Fibroblast of the aortic adventitia (primary cell): ENCODE measurements around the gene LRIT1. TPM values are rescaled to one million over a fixed set of nuclear protein-coding genes. Genes with fewer than 3 reads are reported as not detected.
A peak's percentile ranks its signal among the peaks of the same experiment; 100 is the strongest.

Experiments
- DNase-seq: peaks from one replicate; pipeline ENCODE4 v3.0.0-alpha.2; 2010; ENCODE audit warnings: low read depth
- H3K4me3 ChIP-seq: 2 replicates; pipeline ENCODE4 v1.5.1; 2011; ENCODE audit warnings: low read depth, mild to moderate bottlenecking, control low read depth, low read length, moderate library complexity
- total RNA-seq: library from RNA; depleted of rRNA; stranded (reverse); fragments of >200 nt; gene quantifications from 2 replicates; pipeline ENCODE4 v1.2.3, GENCODE V29; 2012; ENCODE audit warnings: low replicate concordance
- TF ChIP-seq, protein P1 (sequence below): IDR thresholded peaks from 2 replicates; pipeline ENCODE4 v1.5.1; 2011; ENCODE audit warnings: mild to moderate bottlenecking, low read length, control low read depth, inconsistent platforms; ENCODE audit not compliant: insufficient read depth

Gene LRIT1
- total RNA-seq, 1 donor: not detected

DNA sequence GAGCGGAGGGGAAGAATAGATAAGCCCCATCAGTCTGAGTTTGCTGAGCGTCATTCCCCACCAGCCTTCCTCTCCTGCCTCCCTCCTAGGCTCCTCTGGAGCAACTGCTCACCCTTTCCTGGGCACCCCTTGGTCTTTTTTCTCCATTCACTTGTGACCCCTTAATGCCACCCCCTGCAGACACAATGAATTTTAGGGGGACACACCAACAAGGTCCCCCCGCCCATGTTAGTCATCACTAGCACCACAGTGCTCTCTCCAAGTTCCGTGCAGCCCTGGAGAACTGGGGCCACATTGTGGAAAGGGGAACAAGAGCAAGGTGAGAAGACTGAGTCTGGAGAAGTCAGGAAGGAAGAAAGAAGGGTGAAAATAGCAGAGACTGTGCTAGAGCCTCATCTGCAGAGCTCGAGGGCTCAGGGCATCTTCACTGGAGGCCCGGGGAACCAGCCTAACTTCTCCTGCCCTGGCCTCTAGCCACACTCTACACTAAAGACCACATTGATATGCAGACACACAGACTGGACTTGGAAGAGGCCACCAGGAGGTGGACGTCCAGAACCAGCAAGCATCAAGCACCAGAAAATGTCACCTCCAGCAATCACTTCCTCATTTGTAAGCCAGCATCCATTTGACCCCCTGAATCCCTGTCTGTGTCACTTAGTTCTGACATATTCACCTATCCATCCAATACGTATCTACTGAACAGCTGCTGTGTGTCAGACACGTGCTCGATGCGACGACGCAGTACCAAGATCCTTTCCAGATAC lies 21.0 kb upstream of the LRIT1 start:
- H3K4me3 ChIP-seq: no peak overlapping the region
- no peak for DNase-seq
- TF ChIP-seq, protein P1, sequence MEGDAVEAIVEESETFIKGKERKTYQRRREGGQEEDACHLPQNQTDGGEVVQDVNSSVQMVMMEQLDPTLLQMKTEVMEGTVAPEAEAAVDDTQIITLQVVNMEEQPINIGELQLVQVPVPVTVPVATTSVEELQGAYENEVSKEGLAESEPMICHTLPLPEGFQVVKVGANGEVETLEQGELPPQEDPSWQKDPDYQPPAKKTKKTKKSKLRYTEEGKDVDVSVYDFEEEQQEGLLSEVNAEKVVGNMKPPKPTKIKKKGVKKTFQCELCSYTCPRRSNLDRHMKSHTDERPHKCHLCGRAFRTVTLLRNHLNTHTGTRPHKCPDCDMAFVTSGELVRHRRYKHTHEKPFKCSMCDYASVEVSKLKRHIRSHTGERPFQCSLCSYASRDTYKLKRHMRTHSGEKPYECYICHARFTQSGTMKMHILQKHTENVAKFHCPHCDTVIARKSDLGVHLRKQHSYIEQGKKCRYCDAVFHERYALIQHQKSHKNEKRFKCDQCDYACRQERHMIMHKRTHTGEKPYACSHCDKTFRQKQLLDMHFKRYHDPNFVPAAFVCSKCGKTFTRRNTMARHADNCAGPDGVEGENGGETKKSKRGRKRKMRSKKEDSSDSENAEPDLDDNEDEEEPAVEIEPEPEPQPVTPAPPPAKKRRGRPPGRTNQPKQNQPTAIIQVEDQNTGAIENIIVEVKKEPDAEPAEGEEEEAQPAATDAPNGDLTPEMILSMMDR: no peak

DNA sequence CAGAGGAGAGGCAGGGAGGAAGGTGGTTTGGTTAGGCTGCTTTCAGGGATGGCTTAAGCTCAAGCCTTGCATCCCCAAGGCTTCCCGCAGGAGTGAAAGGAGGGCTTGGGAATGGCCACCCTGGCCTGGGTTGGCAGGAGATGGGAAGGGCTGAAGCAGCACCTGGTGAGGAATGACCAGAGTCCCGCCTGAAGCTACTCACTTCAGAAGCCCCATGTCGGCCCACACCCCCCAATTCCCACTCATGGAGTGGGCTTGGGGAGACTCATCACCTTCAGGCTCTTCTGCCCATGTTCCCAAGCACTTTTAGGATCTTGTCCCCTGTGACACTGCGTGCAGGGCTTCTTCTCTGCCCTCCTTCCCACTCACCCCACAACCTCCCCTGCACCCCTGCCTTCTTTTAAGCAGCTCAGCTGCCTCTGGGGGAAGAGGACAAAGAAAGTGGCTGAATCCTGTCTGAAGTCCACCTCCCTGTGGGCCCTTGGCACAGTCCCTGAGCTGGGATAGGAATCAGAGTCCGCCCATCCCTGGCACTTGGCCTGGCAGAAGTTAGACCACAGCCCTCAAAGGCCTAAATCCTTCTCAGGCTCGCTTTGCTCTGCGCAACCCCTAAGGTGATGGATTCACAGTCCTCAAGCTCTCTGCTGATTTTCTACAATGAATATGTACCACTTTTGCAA lies 20.0 kb upstream of the LRIT1 start:
- H3K4me3 ChIP-seq: no peak overlapping the region
- TF ChIP-seq, protein P1: no peak
- no peak for DNase-seq

DNA sequence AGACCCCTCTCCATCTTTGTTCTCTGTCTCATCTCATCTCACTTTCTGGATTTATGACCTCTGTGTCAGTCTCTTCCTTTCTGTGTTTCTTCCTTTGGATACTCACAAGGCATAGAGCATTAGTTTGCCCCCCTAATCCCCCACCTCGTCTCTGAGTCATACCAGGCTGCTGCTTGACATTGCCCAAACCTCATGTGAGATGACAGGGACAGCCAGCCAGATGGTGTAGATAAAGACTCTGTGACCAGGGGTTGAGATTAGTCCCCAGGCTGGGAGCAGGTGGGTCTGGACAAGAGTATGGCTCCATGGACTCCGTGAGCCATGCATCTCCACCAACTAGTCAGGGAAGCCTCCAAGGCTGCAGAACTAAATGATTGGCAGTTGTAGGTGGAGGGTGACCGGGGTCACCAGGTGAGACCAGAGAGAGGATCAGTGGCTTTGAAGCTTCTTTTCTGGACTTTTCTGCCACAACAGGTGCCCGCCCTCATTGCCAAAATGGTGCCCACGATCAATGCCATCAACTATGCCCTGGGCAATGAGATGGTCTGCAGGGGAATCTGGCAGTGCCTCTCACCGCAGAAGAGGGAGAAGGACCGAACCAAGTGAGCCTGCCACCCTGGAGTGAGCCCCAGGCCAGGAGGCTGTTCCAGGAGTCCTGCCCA lies 16.8 kb upstream of the LRIT1 start:
- TF ChIP-seq, protein P1: no peak
- DNase-seq: no peak
- no peak overlapping the region for H3K4me3 ChIP-seq

DNA sequence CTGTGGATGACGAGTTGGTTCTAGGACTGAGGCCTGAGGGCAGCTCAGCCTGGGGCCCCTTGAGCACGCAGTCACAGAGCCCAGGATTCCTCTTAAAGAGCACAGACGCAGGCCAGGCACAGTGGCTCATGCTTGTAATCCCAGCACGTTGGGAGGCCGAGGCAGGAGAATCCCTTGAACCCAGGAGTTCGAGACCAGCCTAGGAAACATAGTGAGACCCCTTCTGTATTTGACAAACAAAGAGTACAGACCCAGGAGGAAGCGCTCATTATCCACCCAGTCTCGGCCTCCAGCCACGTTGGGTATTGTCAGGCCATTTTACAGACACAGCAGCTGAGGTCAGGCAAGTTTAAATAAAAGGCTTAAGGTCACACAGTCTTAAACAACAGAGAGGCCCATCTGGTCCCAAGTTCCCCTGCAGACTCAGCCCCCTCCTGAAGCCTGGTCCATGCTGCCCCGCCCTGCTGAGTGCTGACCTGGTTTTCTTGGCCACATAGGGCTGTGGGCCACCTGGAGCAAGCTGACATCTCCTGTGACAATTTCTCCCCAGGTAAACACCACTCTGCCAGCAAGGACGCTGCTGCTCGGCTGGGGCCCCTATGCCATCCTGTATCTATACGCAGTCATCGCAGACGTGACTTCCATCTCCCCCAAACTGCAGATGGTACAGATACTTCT lies 16.1 kb upstream of the LRIT1 start:
- no peak for DNase-seq

DNA sequence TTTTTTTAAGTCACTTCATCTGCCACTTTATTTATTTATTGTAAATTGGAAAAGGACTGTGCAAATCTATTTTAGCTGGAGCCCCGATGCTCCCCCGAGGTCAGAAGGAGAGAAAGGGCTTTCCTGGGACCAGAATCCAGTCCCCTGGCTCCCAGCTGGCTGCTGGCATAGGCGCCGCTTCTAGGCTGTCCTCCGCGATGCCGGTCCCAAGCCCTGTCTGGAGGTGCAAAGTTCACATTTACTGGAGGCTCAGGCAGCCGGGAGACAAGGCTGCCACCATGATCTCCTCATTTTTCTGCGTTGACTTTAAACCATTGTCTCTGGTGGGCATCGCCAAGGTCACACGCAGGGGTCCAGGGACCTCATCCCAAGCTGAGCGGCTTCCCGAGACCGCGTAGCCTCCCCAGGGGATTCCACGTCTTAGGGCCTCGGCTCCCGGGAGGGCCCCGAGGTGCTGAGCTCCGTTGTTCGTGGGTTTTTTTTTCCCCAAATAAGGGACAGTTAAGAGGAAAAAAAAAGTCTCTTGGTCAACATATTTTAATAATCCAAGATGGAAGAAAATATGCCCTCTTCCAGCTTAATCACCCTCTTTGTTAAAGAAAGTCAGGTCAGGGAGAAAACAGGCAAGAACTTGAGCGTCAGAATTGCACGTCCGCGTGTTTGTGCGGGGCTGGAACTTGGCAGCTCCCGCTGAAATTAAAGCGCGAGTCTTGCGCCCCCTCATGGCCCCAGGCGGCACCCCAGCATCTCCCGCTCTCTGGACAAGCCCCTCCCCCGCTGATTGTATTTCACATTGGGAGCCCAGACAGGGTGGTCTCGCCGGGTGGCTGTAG lies 15.4 kb upstream of the LRIT1 start:
- peak; percentile 39 for DNase-seq
- H3K4me3 ChIP-seq: no peak overlapping the region
- TF ChIP-seq, protein P1: peak; percentile 62

More for the DNA sequence above, 16.1 kb upstream of the LRIT1 start:
- TF ChIP-seq, protein P1: no peak
- H3K4me3 ChIP-seq: no peak overlapping the region
